Placental epithelial cell (primary cell): ENCODE data around the gene B4GALT6. TPM values are rescaled to one million over a fixed set of nuclear protein-coding genes. Genes with fewer than 3 reads are reported as not detected.

Experiments used
- total RNA-seq: library from RNA; depleted of rRNA; stranded (reverse); fragments of >200 nt; gene quantifications from 2 replicates; pipeline ENCODE4 v1.2.3, GENCODE V29; 2012

B4GALT6 gene, protein sequence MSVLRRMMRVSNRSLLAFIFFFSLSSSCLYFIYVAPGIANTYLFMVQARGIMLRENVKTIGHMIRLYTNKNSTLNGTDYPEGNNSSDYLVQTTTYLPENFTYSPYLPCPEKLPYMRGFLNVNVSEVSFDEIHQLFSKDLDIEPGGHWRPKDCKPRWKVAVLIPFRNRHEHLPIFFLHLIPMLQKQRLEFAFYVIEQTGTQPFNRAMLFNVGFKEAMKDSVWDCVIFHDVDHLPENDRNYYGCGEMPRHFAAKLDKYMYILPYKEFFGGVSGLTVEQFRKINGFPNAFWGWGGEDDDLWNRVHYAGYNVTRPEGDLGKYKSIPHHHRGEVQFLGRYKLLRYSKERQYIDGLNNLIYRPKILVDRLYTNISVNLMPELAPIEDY
- total RNA-seq: 5.4 and 6.7 TPM in 2 replicates

DNA sequence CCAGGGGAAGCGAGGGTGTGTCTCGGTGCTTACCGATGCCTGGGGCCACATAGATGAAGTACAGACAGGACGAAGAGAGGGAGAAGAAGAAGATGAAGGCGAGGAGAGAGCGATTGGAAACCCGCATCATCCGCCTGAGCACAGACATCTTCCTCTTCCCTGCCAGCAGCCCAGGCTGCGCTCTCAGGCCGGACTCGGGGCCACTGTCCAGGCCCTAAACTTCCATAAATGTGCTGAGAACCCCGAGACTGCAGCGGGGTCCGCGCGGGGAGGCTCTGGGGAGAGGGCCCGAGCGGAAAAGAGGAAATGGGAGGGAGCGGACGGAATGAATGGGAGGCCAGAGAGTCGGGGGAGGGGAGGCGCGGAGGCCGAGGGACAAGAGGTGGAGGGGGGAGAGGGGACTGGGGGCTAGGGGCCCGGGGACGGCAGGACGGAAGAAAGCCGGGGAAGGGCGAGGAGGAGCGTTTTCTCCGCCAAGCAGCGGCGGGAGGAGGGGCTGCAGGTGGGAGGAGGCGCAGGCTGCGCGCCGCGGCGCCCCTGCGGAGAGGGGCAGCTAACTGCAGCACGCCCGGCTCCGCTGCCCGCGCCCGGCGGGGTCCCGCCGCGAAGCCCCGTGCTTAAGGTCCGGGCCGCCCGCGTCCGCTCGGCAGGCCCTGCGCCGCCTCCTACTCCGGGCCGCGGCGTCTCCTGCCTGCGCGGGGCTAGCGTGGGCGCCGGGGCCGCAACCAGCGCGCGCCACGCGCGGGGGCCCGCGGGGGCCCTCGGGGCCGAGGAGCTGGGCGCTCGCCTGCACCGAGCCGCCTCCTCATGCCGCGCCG, at the start of gene B4GALT6:
TSS of gene B4GALT6 (minus strand) at position 303 of the 818 bp plus-strand sequence. CDS start at position 148, 155 bp downstream.

DNA sequence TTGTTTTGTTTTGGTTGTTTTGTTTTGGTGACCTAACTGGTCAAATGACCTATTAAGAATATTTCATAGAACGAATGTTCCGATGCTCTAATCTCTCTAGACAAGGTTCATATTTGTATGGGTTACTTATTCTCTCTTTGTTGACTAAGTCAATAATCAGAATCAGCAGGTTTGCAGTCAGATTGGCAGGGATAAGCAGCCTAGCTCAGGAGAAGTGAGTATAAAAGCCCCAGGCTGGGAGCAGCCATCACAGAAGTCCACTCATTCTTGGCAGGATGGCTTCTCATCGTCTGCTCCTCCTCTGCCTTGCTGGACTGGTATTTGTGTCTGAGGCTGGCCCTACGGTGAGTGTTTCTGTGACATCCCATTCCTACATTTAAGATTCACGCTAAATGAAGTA, 92.8 kb downstream of the B4GALT6 start, which contains the start of gene TTR:
TSS of gene TTR (plus strand) at position 250 of the 400 bp plus-strand sequence. CDS start at position 276, 26 bp downstream.

Other genes starting within 250 kb of the B4GALT6 start
- 32.2 and 43.5 TPM in 2 replicates for gene DSG3, start 236.8 kb downstream of the B4GALT6 start, total RNA-seq
- gene DSG2, start 186.4 kb downstream of the B4GALT6 start, total RNA-seq: 203 and 237 TPM in 2 replicates
- gene TTR, start 92.7 kb downstream of the B4GALT6 start, total RNA-seq: 0.39 TPM in 1 of 2 replicates, not detected in the other
- gene SLC25A52, start 76.3 kb upstream of the B4GALT6 start, total RNA-seq: 0.39 TPM in 1 of 2 replicates, not detected in the other